Nephron (organoid): ENCODE data around the gene OR6N2.

ENCODE experiments used
- H3K27ac Mint-ChIP-seq, 3 experiments: 2 replicates each; pipeline ENCODE4 v1.8.0; 2020; ENCODE audit warnings: mixed read lengths in 3 of 3, mild to moderate bottlenecking in 2 of 3, moderate library complexity in 1 of 3
- H3K27me3 Mint-ChIP-seq: 2 replicates; pipeline ENCODE4 v1.8.0; 2021; ENCODE audit warnings: low read depth, mild to moderate bottlenecking, moderate library complexity, mixed read lengths
- H3K36me3 Mint-ChIP-seq: 2 replicates; pipeline ENCODE4 v1.8.0; 2020; ENCODE audit warnings: low read depth, mixed read lengths
- H3K4me1 Mint-ChIP-seq: 2 replicates; pipeline ENCODE4 v1.8.0; 2020; ENCODE audit warnings: mixed read lengths
- H3K4me3 Mint-ChIP-seq, 3 experiments: 2 replicates each; pipeline ENCODE4 v1.8.0; 2020; ENCODE audit warnings: mild to moderate bottlenecking in 3 of 3, mixed read lengths in 3 of 3, moderate library complexity in 2 of 3
- H3K9me3 Mint-ChIP-seq: 2 replicates; pipeline ENCODE4 v1.8.0; 2020; ENCODE audit warnings: mixed read lengths
- TF ChIP-seq, protein P1 (sequence below), 3 experiments: fragments of 200-600 bp; sonication (generic); IDR thresholded peaks; one replicate each; pipeline ENCODE4 v1.5.0; 2021; ENCODE audit warnings: antibody characterized with exemption in 3 of 3; ENCODE audit not compliant: unreplicated experiment in 3 of 3

OR6N2 gene

DNA sequence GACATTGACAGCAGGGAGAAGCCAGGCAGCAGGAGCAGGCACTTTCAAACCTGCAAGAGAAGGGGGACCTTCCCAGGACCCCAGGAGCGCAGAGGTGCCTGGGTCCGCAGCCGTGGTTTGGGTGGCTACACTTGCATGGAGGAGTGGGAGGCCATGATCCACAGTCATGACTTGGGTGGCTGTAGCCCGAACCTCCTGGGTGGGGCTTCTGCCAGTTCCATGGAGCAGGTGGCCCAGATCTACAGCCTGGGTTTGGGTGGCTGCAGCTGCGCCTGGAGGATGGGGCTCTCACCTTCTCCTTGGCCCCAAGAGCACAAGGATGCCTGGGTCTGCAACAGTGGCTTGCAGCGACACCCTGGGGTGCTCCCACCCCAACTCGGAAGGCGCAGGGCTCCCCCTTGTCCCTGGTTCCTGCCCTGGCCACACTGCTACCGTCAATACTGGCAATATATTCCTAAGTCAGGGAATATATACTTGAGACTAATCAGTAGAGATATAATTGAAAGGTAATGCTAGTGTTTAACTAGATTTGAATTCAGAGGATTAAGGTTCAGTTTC is 28.8 kb downstream of the OR6N2 start:
- Mint-ChIP-seq H3K9me3 (no peaks in the 10 kb centered on the region), H3K4me3 (no peak overlapping the region), H3K4me1 (no peaks in the 10 kb centered on the region), H3K27ac (no peak overlapping the region), H3K36me3 (no peaks in the 10 kb centered on the region), H3K27me3 (no peaks in the 10 kb centered on the region)
- TF ChIP-seq, protein P1, sequence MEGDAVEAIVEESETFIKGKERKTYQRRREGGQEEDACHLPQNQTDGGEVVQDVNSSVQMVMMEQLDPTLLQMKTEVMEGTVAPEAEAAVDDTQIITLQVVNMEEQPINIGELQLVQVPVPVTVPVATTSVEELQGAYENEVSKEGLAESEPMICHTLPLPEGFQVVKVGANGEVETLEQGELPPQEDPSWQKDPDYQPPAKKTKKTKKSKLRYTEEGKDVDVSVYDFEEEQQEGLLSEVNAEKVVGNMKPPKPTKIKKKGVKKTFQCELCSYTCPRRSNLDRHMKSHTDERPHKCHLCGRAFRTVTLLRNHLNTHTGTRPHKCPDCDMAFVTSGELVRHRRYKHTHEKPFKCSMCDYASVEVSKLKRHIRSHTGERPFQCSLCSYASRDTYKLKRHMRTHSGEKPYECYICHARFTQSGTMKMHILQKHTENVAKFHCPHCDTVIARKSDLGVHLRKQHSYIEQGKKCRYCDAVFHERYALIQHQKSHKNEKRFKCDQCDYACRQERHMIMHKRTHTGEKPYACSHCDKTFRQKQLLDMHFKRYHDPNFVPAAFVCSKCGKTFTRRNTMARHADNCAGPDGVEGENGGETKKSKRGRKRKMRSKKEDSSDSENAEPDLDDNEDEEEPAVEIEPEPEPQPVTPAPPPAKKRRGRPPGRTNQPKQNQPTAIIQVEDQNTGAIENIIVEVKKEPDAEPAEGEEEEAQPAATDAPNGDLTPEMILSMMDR (IDR thresholded peaks at IDR 0.05; ENCODE audit: unreplicated experiment in 3 of 3), result no peak

DNA sequence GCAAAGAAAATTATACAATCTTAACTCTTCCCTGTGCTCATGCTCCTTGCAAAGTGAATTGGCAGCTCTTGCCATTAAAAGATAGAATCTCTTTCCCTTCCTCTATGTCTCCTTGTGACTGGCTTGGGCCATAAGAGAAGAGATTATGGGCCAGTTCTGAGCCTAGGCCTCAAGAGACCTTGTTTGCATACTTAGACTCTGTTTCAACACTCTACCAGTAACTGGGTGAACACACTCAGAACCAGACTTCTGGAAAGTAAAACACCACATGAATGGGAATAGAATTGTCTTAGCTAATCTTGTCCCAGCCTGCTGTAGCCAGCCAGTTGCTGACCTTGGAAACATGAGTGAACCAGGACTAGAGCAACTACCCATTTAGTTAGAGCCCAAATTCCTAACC is 45.2 kb downstream of the OR6N2 start:
- Mint-ChIP-seq H3K27me3 (no peaks in the 10 kb centered on the region), H3K4me1 (no peaks in the 10 kb centered on the region), H3K4me3 (no peak overlapping the region), H3K27ac (no peak overlapping the region), H3K9me3 (no peaks in the 10 kb centered on the region), H3K36me3 (no peaks in the 10 kb centered on the region)
- TF ChIP-seq, protein P1 (IDR thresholded peaks at IDR 0.05; ENCODE audit: unreplicated experiment in 3 of 3), result no peak

DNA sequence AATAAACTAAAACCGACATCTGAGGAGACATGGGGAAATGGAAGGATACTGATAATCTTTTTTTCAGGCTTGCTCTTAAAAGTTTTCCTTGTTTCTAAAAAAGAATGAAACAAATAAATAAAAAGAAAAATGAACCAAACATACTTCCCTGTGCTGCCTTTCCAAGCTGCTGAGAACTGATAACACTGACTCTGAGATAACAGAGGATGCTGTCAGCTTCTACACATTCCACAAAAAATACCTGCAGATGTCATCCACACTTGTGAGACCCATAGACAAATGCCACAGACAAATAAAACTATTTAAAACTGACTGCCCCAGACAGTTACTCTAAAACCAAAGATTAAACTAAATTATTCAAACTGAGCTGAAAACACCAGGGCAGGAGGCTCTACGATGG is 48.5 kb downstream of the OR6N2 start:
- H3K36me3 Mint-ChIP-seq, result no peaks in the 10 kb centered on the region
- no peaks in the 10 kb centered on the region for H3K4me1 Mint-ChIP-seq
- no peak overlapping the region for H3K27ac Mint-ChIP-seq
- H3K27me3 Mint-ChIP-seq, result no peaks in the 10 kb centered on the region
- H3K9me3 Mint-ChIP-seq, result no peaks in the 10 kb centered on the region
- TF ChIP-seq, protein P1 (IDR thresholded peaks at IDR 0.05; ENCODE audit: unreplicated experiment in 3 of 3), result no peak
- no peak overlapping the region for H3K4me3 Mint-ChIP-seq

DNA sequence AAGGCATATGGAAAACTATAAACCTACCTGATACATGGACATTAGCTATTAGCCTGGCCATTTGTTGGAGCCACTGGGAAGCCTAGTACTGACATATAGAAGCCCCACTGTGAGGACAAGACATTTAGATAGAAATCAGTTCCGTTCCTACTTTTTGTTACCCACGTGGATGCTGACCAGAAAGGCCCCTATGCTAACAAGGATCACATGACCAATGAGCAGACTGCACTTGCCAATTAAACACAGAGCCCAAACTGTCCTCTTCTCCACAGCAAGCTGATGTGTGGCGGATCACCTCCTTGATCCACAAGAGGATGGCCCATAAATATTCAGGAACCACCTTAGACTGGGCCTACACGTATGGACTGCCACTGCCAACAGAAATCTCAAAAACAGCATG is 49.3 kb downstream of the OR6N2 start:
- no peaks in the 10 kb centered on the region for H3K4me1 Mint-ChIP-seq
- H3K27ac Mint-ChIP-seq, result no peak overlapping the region
- H3K9me3 Mint-ChIP-seq, result no peaks in the 10 kb centered on the region
- H3K27me3 Mint-ChIP-seq, result no peaks in the 10 kb centered on the region
- no peak overlapping the region for H3K4me3 Mint-ChIP-seq
- TF ChIP-seq, protein P1 (IDR thresholded peaks at IDR 0.05; ENCODE audit: unreplicated experiment in 3 of 3), result no peak
- H3K36me3 Mint-ChIP-seq, result no peaks in the 10 kb centered on the region

DNA sequence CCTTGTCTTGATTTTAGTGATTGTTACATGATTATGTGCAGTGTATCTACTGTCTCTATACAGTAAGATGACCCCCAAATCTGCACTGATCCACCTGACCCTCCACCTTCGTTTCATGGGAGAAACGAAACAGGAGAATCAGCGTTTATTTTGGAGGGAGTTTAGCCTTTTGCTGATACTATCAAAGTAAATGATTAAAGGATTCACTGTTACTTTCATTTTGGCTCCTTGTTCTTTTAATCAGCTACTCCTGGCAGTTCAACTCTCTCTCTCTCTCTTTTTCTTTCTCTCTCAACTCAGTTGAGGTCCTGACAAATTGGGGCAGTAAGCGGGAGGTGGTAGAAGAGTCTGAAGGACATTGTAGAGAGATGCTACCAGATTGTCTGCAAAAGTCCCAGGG is 50.6 kb downstream of the OR6N2 start:
- Mint-ChIP-seq H3K4me1 (no peaks in the 10 kb centered on the region), H3K27me3 (no peaks in the 10 kb centered on the region), H3K4me3 (no peak overlapping the region), H3K9me3 (no peaks in the 10 kb centered on the region), H3K36me3 (no peaks in the 10 kb centered on the region), H3K27ac (no peak overlapping the region)
- TF ChIP-seq, protein P1 (IDR thresholded peaks at IDR 0.05; ENCODE audit: unreplicated experiment in 3 of 3), result no peak

DNA sequence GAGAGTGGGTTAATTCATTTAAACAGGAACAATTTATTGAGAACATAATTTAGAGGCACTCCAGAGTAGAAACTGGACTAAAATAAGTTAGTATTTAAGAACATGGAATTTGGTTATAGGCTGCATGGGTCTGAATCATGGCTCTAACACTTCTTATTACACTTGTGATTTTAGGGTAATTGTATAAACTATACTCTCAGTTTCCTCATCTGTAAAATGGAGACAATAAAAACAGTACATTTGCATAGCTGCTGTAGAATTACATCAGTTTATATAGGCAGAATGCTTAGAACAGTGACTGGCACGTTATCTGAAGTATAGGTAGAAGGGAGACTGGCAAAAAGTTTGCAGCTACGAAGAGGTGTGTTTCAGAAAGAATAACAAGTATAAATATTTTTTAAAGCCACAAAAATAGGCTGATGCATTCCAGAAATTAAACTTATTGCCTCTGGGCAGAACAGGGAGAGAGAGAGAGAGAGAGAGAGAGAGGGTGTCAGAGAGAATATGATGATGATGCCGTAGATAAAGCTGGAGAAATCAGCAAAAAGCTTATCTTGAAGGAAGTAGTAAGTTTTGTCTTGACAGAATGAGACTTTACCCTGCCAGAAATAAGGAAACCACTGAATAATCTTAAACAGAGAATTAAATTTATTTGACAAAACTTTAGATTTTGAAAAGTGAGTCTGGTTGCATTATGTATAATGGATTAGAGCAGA is 52.3 kb downstream of the OR6N2 start:
- no peaks in the 10 kb centered on the region for H3K4me1 Mint-ChIP-seq
- TF ChIP-seq, protein P1 (IDR thresholded peaks at IDR 0.05; ENCODE audit: unreplicated experiment in 3 of 3), result no peak
- no peaks in the 10 kb centered on the region for H3K36me3 Mint-ChIP-seq
- peaks cover 5% of the 10 kb centered on the region for H3K27me3 Mint-ChIP-seq
- H3K4me3 Mint-ChIP-seq, result no peak overlapping the region
- no peaks in the 10 kb centered on the region for H3K9me3 Mint-ChIP-seq
- H3K27ac Mint-ChIP-seq, result no peak overlapping the region
